AG08395 (cell line): ENCODE measurements around the gene GPR183.

Experiments
- DNase-seq: peaks from one replicate; pipeline ENCODE4 v3.0.0; 2012; ENCODE audit warnings: mixed read lengths, low spot score

GPR183 gene

GRCh38 chr13:99246100-99246499 is 61.1 kb downstream of the GPR183 start:
- no peak for DNase-seq
